NCI-H82 (cell line): ENCODE data around the gene GALNTL6.

Experiments used
- DNase-seq: peaks from one replicate; lab custom pipeline; 2025; lab: John Stamatoyannopoulos, UW

GALNTL6 gene

DNA sequence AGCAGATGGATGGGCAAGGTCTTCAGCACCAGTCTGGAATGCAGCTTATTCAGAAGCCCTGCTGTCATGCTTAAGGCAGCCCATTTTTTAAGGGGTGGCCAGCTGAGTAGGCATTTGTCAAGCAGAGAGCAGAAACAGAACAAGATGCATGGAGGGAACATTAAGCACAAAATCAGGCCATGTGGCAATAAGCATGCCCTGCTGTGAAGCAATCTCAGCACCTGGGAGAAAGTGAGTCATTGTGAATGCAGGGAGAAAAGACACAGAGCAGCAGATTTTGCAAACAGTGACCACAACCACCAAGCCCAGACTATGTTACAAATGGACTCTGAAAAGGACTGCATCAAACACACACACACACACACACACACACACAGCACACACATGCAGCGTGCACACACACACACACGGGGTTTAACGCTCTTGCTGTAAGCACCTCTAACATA lies 1261.3 kb downstream of the GALNTL6 start:
- DNase-seq, result no peak

DNA sequence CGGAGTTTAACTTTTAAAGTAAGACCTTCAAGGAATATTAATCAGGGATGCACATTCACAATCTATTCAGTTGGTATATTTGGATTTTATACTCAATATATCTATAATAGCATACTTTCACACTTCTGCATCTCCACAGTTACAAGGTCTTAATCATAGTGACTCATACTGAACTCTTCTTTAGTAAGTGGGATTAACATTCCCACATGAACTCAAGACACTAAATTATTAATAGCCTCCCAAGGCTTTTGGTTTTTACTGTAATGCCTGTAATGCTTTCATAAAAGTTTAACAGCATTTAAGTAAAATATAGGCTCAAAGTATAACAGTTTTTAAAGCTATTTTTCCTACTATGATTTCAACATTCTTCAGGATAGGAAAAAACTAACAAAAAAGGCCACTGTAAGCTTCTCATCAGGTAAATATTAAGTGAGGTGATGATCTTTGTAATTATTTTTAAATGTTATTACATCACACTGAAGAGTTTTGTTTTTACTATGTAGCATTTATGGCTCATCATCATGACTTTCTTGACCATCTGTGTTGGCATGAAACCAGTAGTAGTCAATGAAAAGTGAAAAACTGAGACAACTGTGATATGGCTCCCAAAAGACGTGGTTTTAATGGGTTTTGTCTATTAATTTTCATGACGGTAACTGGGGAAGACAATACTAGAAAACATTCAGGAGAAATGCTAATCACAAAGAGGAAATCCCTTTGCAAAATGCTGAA lies 1263.9 kb downstream of the GALNTL6 start:
- DNase-seq, result no peak

DNA sequence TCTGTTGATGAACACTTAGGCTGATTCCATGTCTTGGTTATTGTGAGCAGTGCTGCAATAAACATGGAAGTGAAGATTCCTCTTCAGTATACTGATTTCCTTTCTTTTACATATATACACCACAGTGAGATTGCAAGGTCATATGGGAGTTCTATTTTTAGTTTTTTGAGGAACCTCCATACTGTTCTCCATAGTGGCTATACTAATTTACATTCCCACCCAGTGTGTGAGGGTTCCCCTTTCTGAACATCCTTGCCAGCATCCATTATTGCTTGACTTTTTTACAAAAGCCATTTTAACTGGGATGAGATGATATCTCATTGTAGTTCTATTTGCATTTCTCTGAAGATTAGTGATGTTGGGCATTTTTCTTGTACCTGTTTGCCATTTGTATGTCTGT lies 1274.9 kb downstream of the GALNTL6 start:
- DNase-seq, result no peak
